DND-41 (cell line): ENCODE data around the gene ZSCAN5C.

Experiments used
- EZH2 ChIP-seq: IDR thresholded peaks from 3 replicates; pipeline ENCODE4 v1.6.1; 2012; ENCODE audit warnings: borderline replicate concordance, low read depth, mild to moderate bottlenecking, moderate library complexity, low read length, inconsistent platforms; ENCODE audit not compliant: severe bottlenecking
- TF ChIP-seq, protein P1 (sequence below): IDR thresholded peaks from 2 replicates; pipeline ENCODE4 v1.5.1; 2012; ENCODE audit warnings: borderline replicate concordance, low read length, moderate library complexity, mild to moderate bottlenecking; ENCODE audit not compliant: poor library complexity, severe bottlenecking; ENCODE audit errors: extremely low read depth

- TF ChIP-seq EZH2 = no peak
- TF ChIP-seq, protein P1, sequence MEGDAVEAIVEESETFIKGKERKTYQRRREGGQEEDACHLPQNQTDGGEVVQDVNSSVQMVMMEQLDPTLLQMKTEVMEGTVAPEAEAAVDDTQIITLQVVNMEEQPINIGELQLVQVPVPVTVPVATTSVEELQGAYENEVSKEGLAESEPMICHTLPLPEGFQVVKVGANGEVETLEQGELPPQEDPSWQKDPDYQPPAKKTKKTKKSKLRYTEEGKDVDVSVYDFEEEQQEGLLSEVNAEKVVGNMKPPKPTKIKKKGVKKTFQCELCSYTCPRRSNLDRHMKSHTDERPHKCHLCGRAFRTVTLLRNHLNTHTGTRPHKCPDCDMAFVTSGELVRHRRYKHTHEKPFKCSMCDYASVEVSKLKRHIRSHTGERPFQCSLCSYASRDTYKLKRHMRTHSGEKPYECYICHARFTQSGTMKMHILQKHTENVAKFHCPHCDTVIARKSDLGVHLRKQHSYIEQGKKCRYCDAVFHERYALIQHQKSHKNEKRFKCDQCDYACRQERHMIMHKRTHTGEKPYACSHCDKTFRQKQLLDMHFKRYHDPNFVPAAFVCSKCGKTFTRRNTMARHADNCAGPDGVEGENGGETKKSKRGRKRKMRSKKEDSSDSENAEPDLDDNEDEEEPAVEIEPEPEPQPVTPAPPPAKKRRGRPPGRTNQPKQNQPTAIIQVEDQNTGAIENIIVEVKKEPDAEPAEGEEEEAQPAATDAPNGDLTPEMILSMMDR = no peak
Measured at GRCh38 chr19:56161534-56161933, 40.5 kb upstream of the ZSCAN5C start.
